ENCODE measurements around the gene C1QTNF6.
"Not testable (repeated sequence)": the region's sequence is repeated elsewhere in the genome, so short reads cannot be mapped to it uniquely, and the experiment has no call there.

C1QTNF6 gene

DNA sequence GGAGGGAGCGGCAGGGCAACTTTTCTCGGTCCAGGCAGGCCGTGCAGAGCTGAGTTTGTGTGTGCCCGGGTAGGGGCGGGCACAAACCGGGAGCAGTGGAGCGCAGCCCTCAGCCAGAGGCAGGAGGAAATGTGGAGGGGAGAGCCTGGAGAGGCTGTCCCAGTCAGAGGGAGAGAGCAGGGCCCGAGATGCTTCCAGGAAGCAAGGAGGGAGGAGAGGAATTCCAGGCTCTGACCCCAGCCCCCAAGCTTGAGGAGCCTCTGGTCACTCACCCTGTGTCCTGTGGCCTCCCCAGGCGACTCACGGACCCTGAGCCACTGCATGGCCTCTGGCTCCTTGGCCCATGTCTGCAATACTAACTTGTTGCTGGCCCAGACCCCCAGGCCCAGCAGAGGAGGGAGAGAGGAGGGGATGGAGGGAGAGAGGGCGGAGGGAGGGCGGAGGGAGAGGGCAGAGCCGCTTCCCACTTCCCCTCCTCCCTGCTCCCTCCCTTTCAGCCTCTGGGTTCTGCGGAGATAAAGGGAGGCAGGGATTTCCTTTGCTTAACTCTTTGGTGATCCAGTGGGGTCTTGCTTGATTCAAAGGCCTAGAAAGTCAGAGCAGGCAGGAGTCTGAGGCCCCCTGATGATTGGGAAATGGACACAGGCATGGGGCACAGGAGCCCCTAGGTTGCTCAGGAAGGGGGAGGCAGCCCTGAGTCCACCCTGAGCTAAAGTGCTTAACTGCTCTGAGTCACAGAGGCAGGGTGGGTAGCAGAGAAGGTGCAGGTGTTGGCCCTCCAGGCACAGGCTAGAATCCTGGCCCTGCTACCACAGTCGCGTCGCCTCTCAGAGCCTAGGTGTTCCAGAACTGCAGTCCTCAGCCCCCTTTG lies at the start of gene C1QTNF6:
Gene C1QTNF6 (minus strand): TSS at position 357 of the 871 bp plus-strand sequence. CDS start 34 bp downstream, at position 323.
- no peak for DNase-seq (ENCODE audit: low spot score)

DNA sequence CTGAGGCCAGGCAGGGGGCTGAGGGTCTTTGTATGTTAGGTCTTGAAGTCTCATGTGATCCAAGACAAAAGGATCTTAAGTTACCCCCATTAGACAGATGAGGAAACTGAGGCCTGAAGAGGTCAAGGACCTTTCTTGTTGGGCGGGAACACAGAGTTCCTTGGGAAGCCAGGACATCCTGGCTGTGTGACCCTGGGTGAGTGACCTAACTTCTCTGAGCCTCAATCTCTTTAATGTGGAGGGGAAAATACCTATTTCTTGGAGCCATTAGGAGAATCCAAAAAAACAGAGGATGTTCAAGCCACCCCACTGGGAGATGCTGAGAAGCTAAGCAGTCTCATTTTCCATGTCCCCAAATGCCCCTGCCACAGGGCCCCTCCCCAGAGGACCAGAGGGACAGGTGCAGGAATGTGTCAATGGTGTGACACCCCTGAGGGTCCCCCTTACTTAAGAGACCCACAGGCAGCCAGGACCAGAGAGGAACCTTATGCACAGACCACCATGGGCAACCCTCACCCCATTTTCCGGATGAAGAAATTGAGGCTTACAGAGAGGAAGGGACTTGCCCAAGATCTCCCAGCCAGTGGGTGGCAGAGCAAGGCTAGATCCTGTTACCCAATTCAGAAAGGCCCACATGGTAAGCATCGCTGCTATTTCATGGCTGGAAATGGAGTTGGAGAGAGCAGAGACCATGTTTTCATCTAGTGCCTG lies 48.0 kb upstream of the C1QTNF6 start:
- DNase-seq (ENCODE audit: low spot score) = no peak

DNA sequence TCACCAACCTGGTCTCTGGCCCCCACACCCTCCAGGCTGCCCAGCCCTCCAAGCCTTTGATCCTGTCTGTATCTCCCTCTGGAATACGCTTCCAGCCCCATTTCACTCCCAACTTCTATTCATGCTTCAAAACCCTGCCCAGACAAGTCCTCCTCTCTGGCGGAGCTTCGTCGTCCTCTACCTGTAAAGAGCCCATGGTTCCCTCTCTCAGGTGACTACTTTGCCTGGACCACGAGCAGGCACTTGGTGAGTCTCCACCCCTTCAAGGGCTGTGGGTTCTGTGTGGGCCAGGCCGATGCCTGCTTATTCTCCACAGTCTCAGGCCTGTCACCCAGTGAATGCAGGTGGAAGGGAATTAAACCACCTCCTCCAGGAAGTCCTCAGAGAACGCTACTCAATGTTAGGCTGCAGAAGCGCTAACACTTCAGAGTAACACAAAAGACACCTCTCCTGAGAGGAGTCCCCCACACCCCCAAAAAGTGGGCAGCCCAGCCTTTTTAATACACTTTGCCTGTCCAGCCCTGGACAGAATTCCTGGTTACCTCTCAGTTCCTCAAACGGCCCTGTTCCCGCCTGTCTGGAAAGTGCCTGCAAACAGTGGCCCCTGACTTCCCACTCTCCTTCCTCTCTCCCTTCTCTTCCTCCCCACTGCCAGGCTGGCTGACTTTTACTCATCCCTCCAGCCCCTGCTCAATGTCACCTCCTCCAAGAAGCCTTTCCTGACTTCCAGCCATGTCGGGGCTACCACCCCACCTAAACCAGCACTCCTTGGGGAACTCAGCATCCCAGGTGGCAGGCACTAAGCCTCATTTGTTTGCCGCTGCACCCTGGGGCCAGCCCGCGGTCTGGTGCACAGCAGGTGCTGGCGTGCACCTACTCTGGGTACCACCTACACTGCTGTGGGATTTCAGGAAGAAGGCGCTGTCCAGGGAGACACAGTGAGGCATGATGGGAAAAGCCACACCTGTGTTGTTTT lies 47.0 kb upstream of the C1QTNF6 start:
- DNase-seq (ENCODE audit: low spot score) = no peak

DNA sequence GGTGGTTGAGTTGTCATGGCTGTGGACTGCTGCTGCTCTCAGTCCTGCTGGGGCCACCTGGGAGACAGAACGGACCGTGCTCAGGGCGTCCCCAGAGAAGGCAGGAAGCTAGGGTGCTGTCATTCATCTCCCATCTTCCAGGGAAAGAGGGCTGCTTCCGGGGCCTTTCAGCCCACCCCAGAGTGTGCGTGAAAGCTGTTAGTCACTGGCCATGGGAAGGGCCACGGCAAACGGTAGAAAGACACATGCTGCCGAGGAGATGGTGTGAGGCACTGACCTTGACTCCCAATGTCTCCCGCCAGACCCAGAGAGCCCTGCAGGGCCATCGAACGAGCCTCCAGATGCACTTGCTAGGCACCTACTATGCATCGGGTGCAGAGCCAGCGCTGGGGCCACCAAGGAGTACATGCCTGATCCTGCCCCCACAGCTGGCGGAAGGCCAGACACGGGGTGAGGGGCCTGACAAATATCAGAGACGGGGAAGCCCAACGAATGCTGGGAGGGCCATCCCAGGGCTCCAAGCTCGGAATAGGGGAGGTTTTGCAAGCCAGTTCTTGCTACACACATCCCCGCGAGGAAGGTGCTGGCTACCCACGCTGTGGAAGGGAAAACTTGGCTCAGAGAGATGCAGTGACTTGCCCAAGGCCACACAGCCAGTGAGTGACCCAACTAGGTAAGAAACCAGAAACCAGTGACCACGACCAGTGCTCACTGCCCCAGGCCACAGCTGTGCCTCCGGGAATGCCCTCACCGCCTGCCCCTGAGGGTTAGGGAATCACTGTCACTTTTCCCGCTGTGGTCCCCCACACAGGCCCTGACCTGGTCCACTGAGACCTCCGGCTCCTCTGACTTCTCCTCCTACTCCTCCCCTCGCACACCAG lies 45.9 kb upstream of the C1QTNF6 start:
- no peak for DNase-seq (ENCODE audit: low spot score)

DNA sequence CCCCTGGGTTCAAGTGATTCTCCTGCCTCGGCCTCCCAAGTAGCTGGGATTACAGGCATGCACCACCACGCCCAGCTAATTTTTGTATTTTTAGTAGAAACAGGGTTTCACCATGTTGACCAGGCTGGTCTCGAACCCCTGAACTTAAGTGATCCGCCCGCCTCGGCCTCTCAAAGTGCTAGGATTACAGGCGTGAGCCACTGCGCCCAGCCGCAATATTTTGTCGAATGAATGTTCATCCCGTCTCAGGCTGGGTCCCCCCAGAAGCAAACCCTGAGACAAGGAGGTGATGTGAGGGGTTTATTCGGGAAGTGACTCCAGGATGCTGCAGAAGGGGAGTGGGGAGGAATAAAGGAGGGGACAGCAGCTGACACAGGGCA lies 45.3 kb upstream of the C1QTNF6 start:
- not testable (repeated sequence) for DNase-seq (ENCODE audit: low spot score)

DNA sequence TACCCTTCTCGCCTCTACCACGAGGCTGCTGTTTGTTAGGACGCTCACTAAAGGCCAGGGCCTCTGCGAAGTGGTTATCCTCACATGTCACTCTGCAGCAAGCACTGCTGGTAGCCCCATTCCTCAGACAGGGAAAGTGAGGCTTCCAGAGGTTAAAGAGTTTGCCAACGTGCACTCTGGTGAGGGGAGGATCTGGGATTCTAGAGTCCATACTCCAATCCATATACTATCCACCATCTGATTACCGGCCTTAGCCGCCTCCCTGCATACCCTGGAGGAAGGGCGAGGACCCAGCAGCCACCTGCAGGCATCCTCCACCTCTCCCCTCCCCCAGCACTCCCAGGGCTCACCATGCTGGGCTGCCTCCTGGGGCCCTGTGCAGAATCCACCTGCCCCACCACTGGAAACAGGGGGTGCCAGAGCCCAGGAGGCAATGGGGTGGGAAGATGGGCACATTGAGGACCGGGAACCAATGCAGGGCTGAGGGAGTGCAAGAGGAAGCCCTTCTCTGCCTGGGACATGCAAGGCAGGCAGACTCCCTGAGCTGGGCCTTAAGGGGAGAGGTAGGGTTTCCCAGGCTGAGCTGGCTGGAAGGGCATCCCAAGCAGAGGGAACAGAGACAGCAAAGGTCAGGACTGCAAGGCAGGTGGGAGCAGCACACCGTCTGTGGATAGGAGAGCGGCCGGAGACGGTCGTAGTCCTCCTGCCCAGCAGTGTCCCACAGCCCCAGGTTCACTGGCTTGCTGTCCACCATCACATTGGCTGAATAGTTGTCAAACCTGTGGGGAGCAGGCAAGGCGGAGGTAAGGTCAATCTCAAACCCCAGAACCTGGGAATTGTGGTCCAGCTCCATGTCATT lies 44.3 kb upstream of the C1QTNF6 start:
- DNase-seq (ENCODE audit: low spot score) = no peak

DNA sequence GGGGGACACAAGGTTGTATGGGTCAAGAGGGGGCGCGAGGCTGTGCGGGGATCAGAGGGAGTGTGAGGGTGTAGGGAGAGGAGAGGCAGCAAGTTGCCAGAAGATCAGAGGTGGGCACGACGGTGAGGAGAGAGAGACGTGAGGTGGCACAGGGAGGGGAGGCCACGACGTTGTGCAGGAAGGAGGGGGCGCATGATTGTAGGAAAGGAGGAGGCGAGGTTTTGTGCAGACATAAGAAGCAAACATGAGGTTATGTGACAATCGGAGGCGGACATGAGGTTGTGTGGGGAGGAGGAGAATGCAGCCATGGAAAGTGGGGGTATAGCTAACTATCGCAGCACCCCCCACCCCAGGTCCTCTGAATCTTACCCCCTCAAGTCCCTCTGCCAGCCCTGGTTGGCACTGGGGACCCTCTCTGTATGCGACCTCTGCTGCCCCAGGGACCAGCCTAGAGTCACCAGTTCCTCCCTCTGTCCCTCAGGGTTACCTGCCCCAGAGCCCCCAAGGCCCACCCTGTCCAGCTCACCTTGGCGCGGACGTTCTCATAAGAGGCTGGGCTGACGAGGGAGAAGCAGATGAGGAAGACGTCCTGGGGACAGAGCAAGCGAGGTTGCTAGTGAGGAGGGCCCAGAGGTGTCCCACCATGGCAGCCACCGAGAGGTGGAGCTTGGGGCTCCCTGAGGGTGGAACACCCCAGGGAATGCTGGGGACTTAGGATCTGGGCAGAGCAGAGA lies 43.5 kb upstream of the C1QTNF6 start:
- DNase-seq (ENCODE audit: low spot score) = peak; percentile 35

DNA sequence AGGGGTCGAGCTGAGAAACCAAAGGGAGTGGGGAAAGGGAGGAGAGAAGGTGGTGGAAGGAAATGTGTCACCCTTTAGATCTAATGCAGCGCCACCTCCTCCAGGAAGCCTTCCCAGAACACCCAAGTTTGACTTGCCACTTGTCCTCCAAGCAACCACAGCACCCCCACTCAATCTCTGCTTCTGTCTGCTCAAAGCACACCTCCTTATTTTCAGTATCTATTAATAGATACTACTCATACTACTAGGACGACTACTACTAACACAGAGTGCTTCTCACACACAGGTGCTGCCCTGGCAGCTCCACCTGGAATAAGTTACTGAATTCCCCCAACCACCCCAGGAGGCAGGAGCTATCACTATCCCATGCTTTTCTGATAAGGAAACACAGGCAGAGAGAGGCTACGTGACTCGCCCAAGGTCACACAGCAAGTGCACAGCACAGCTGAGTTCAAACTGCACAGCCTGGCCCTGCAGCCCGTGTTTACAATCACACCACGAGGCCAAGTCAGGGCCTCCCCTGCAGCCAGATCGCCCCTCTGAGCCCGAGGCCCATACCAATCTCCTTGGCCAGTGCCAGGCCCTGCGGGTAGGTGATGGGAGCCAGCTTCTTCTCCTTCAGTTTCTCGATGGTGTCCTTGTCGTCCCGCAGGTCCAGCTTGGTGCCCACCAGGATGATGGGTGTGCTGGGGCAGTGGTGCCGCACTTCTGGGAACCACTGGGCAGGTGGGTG lies 42.8 kb upstream of the C1QTNF6 start:
- peak; percentile 86 for DNase-seq (ENCODE audit: low spot score)

DNA sequence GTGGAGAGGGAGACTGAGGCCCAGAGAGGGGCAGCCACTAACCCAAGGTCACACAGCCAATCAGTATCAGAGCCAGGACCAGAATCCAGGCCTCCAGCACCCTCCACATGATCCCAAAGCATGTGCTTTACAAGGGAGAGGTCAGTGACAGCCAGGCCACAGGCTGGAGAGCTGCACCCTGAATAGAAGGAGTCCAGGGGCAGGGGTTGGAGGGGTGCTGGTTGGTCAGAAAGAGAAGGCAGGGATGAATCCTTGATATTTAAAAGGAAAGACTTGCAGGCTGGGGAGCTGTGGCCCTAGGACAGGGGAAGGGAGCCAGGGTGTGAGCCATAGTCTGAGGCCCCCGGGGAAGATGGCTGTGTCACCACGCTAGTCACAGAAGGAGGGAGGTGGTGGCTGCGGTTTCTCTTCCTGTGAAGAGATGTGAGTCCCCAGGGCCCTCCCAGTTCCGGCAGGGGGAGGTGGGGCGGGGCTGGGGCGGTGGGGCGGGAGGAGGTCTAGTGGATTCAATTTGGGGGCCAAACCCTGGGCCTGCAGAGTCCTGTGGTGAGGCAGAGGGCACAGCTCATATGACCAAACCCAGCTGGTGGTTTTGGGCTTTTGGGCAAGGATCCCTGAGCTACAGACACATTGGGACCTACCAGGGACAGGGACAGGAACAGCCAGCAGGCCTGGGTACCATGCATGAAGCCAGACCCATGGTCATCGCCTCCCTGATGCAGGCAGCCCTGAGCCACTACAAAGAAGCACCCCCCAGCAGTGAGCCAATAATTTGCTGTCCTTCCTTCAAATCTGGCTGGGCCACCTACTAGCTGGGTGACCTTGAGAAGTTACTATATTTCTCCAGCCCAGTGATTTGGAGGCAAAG lies 42.0 kb upstream of the C1QTNF6 start:
- peak; percentile 92 for DNase-seq (ENCODE audit: low spot score)

DNA sequence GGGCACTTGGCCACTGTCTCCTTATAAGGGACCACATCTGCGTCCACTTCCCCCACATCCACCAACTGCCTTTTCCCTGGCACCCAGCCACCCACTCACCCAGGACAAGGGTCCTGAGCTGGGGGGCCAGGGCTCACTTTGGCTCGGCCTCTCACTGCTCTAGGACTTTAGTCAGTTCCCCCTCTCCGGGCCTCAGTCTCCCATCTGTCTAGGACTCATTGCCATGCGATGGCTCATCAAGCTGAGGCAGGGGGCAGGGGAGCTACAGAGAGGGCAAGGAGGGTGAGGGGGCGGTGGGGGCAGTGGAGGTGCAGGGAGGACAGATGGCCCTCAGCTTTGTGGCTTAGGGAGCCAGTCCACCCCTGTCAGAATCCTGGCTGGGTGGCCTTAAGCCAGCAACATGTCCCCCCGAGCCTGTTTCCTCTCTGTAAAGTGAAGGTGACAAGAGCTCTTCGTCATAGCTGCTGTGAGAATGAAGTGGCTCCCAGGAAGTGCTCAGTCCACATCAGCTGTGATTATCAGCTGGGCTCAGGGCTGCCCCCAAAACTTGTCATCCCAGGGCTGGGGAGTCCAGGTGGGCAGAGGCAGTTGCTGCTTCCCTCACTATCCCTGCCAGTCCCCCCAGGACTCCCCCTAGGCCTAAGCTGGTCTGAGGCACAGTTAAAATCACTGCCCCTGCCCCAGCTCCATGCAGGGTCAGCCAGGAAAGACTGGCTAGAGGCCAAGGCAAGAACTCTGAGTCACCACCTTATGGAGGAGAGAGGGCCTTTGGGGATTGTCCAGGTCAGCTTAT lies 41.2 kb upstream of the C1QTNF6 start:
- peak; percentile 59 for DNase-seq (ENCODE audit: low spot score)

DNA sequence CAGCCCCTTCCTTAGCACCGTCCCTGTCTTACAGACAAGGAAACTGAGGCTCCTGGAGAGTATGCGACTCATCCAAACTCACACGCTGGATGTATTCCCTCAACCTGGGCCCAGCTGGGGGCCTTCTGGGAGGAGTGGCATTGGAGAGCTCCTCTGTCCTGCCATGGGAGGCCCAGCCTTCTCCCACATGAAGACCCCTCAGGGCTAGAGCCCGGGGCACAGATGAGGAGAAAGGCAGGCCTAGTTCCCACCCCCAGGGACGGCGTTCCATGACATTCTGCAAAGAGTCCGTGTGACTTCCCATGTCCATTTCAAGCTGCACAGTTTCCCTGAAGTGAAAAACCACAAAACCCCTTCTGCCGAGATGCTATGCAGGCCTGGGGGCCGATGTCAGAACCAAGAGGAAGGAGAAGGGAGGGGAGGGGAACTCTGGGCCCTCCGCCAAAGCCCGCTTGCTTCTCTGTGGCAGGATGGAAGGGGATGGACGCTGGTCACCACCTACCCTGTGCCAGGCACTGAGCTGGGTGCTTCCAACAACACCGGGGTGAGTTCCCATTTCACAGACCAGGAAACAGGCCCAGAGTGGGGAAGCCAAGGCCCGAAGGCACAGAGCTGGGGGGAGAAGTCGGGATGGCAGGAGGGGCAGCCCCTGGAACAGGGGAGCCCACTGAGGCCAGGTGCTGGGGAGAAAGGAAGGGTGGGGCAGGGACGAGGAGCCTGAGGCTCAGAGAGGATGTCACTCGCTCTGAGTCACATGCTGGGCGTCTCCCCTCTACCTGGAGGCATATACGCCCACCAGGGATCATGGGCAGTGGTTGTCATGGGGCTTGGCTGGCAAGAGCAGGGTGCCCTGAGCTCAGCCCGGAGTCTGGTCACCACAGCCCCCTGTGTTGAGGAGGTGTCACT lies 40.3 kb upstream of the C1QTNF6 start:
- peak; percentile 71 for DNase-seq (ENCODE audit: low spot score)

DNA sequence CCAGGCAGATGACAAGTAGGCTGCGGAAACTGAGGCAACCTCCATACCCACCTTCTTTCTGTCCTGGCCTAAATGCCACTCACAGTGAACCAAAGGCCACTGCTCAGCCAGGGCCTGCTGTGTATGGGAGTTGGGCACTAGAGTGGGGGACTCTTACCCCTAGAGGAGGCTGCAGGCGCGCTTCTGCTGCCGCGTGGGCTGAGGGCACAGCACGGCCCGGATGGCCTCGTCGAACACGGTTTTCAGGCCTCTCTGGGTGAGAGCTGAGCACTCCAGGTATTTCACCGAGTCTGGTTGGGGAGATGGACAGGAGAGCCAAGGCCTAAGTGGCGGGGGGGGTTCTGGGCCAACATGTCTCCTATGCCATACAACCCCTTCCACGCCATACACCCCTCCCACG lies 38.5 kb upstream of the C1QTNF6 start:
- no peak for DNase-seq (ENCODE audit: low spot score)

DNA sequence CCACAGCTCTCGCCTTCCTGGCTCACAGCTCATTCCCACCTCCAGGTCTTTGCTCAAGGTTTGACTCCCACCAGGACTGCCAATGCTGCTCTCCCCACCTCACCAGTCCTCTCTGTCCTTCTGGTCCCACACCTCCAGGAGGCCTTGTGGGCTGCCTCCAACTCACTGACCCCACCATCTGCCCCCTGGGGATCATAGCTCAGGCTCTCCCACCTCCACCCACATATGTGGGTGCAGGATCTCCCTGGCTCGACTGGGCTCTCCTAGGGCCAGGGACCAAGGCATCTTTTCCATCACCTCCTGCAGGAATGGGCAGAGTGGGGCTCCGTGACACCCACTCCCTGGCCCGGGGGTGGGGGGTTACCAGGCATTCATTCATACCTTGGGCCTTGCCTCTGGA lies 38.0 kb upstream of the C1QTNF6 start:
- DNase-seq (ENCODE audit: low spot score) = no peak

DNA sequence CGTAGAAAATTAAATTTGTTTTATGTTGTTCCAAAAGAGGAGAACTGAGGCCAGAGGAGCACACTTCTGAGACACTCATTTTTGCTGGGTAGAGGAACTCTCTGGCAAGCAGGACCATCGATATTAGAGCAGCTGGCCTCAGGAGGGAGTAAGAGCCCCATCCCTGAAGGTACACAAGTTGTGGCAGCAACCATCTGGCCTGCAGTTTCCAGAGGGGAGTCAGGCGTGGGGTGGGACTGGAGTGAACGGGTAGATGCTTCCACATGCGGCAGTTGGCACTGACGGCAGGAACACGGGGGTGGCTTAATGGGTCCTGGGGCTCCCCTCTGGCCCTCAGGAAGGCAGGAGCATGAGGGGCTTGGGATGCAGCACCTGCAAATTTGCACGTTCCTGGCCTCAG lies 37.4 kb upstream of the C1QTNF6 start:
- no peak for DNase-seq (ENCODE audit: low spot score)

DNA sequence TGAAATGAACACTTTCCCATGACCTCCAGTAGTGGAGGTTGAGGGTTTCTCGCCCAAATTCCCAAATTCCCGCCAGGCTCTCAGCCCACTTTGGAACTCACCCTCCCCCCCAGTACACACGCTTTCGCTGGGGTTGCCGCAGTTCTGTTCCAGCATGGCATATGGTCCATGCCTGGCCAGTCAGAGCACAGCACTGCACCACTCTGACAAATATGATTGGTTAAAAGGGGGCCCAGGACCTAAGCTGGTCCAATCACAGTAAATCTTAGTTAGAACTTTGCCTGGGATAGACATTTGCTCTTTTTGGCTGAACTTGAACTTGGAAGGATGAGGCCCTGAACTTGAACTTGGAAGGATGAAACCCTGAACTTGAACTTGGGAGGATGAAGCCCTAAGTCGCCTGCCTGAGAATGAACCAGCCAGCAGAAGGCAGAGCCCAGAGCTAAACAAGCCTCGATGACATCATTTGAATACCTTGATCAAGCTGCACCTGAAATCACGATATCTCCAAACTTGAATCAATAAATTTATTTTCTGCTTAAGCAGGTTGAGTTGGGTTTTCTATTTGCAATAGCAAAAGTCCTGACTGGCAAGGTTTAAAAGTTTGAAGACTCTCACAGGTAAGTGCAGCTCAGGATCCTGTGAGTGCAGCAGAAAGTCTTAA lies 36.8 kb upstream of the C1QTNF6 start:
- DNase-seq (ENCODE audit: low spot score) = no peak
